OCI-LY3 (cell line): ENCODE data around the gene FAM24A.

Experiments used
- H2AFZ ChIP-seq: fragments of 200-600, 300-600 bp; shearing (Covaris generic); 2 replicates; pipeline ENCODE4 v1.6.0; 2014; ENCODE audit warnings: antibody characterized with exemption, low read depth, low read length
- H3K27ac ChIP-seq: fragments of 200-600, 300-600 bp; sonication (generic); 2 replicates; pipeline ENCODE4 v1.5.1; 2014; ENCODE audit warnings: mild to moderate bottlenecking, low read length, moderate library complexity, mixed read lengths
- H3K27me3 ChIP-seq: fragments of 200-600, 300-600 bp; sonication (generic); 2 replicates; pipeline ENCODE4 v1.6.1; 2014; ENCODE audit warnings: low read depth, low read length, mixed read lengths
- H3K36me3 ChIP-seq: fragments of 200-600, 300-600 bp; sonication (generic); replicated peaks from 2 replicates; pipeline ENCODE3; 2014; ENCODE audit warnings: low read depth, low read length, mixed read lengths
- H3K4me1 ChIP-seq: fragments of 300-600, 200-600 bp; sonication (generic); 2 replicates; pipeline ENCODE4 v1.6.1; 2014; ENCODE audit warnings: low read length, mixed read lengths
- H3K4me2 ChIP-seq: fragments of 200-600, 300-600 bp; sonication (generic); 2 replicates; pipeline ENCODE4 v1.6.1; 2014; ENCODE audit warnings: low read length, mixed read lengths
- H3K4me3 ChIP-seq: fragments of 300-600, 200-600 bp; sonication (generic); 2 replicates; pipeline ENCODE4 v1.5.1; 2014; ENCODE audit warnings: antibody characterized with exemption, mild to moderate bottlenecking, low read length, moderate library complexity
- H3K79me2 ChIP-seq: fragments of 300-600, 200-600 bp; shearing (Covaris generic); 2 replicates; pipeline ENCODE4 v1.6.1; 2014; ENCODE audit warnings: mild to moderate bottlenecking, low read length, mixed read lengths
- H3K9ac ChIP-seq: fragments of 300-600, 200-600 bp; shearing (Covaris generic); 2 replicates; pipeline ENCODE4 v1.6.0; 2014; ENCODE audit warnings: mild to moderate bottlenecking, low read length, moderate library complexity
- H3K9me3 ChIP-seq: fragments of 200-600, 300-600 bp; shearing (Covaris generic); 2 replicates; pipeline ENCODE4 v1.6.1; 2014; ENCODE audit warnings: low read length, mixed read lengths; ENCODE audit not compliant: insufficient read depth
- H4K20me1 ChIP-seq: fragments of 200-600, 300-600 bp; sonication (generic); 2 replicates; pipeline ENCODE4 v1.6.1; 2016; ENCODE audit warnings: low read length, mixed read lengths; ENCODE audit not compliant: insufficient read depth
- EZH2phosphoT487 ChIP-seq: fragments of 200-600 bp; shearing (Covaris generic); IDR thresholded peaks from 2 replicates; pipeline ENCODE4 v1.6.1; 2018; ENCODE audit warnings: antibody characterized with exemption, mixed run types, low read depth
- TF ChIP-seq, protein P1 (sequence below): fragments of 200-600, 300-600 bp; sonication (generic); IDR thresholded peaks from 2 replicates; pipeline ENCODE4 v1.5.1; 2014; ENCODE audit warnings: antibody characterized with exemption, low read length, low read depth

Gene FAM24A

DNA sequence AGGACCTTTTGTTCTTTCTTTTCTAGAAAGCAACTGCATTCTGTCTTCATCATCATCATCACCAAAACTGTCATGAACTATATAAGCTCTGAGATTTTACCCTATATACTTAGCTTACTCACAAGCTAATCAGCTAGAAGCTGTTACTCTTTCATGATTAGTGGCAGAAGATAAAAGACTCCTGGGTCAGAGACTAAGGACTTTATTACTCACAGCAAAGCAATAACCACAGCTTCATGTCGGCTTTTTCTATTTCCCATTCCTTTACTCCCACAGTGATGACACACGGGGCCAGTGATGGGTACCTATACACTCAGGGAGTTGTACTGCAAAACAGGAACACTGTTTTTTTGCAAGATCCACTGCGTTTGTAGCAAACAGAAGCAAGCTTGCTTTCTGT is 52.0 kb downstream of the FAM24A start:
- TF ChIP-seq, protein P1, sequence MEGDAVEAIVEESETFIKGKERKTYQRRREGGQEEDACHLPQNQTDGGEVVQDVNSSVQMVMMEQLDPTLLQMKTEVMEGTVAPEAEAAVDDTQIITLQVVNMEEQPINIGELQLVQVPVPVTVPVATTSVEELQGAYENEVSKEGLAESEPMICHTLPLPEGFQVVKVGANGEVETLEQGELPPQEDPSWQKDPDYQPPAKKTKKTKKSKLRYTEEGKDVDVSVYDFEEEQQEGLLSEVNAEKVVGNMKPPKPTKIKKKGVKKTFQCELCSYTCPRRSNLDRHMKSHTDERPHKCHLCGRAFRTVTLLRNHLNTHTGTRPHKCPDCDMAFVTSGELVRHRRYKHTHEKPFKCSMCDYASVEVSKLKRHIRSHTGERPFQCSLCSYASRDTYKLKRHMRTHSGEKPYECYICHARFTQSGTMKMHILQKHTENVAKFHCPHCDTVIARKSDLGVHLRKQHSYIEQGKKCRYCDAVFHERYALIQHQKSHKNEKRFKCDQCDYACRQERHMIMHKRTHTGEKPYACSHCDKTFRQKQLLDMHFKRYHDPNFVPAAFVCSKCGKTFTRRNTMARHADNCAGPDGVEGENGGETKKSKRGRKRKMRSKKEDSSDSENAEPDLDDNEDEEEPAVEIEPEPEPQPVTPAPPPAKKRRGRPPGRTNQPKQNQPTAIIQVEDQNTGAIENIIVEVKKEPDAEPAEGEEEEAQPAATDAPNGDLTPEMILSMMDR: no peak
- no peak for TF ChIP-seq EZH2phosphoT487
- no peaks in the 10 kb centered on the region for H3K4me1 ChIP-seq

More for the DNA sequence above, 52.0 kb downstream of the FAM24A start:
- Histone ChIP-seq H3K79me2 (no peaks in the 10 kb centered on the region), H3K9me3 (no peaks in the 10 kb centered on the region), H3K27ac (no peak overlapping the region), H3K9ac (no peak overlapping the region), H3K4me3 (no peak overlapping the region), H3K4me2 (no peak overlapping the region), H2AFZ (no peak overlapping the region), H3K27me3 (no peaks in the 10 kb centered on the region), H4K20me1 (no peaks in the 10 kb centered on the region), H3K36me3 (no peaks in the 10 kb centered on the region)
